22Rv1 (cell line): ENCODE measurements around the gene DNAAF2.

Experiments
- ZFX ChIP-seq: fragments of 450-650 bp; IDR thresholded peaks from 2 replicates; pipeline ENCODE4 v1.6.1; 2017; ENCODE audit warnings: antibody characterized with exemption, borderline replicate concordance
- TF ChIP-seq, protein P1 (sequence below): fragments of 450-650 bp; IDR thresholded peaks from 2 replicates; pipeline ENCODE4 v1.5.1; 2017; ENCODE audit warnings: mild to moderate bottlenecking

DNA sequence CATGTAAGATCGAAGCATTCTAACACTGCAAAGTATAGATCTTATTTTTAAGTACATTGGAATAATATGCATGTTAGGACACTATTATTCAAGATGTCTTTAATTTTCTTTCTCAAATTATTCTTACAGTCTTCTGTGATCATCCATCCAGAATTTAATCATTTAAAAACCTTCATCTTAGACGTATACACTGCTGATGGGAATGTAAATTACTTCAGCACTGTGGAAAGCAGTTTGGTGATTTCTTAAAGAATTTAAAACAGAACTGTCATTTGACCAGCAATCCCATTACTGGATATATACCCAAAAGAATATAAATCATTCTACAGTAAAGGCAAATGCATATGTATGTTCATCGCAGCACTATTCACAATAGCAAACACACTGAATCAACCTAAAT is 45.7 kb downstream of the DNAAF2 start:
- TF ChIP-seq, protein P1, sequence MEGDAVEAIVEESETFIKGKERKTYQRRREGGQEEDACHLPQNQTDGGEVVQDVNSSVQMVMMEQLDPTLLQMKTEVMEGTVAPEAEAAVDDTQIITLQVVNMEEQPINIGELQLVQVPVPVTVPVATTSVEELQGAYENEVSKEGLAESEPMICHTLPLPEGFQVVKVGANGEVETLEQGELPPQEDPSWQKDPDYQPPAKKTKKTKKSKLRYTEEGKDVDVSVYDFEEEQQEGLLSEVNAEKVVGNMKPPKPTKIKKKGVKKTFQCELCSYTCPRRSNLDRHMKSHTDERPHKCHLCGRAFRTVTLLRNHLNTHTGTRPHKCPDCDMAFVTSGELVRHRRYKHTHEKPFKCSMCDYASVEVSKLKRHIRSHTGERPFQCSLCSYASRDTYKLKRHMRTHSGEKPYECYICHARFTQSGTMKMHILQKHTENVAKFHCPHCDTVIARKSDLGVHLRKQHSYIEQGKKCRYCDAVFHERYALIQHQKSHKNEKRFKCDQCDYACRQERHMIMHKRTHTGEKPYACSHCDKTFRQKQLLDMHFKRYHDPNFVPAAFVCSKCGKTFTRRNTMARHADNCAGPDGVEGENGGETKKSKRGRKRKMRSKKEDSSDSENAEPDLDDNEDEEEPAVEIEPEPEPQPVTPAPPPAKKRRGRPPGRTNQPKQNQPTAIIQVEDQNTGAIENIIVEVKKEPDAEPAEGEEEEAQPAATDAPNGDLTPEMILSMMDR: no peak
- TF ChIP-seq ZFX: no peak
